Activated CD4-positive, alpha-beta T cell treated with anti-CD3 and anti-CD28 coated beads, Interleukin-2, amount 50 U/mL, for 16 hours (primary cell): ENCODE results near the gene LIPT2.
A peak's percentile ranks its signal among the peaks of the same experiment; 100 is the strongest.

ENCODE experiments used
- DNase-seq: peaks from one replicate; pipeline ENCODE4 v3.0.0-alpha.2; 2020

LIPT2 gene

GRCh38 chr11:74493791-74494630 lies 487 bp upstream of the LIPT2 start:
- no peak for DNase-seq

GRCh38 chr11:74492084-74492483 lies 1.4 kb downstream of the LIPT2 start:
- no peak for DNase-seq

GRCh38 chr11:74490941-74491340 lies 2.6 kb downstream of the LIPT2 start:
- DNase-seq, result no peak

- DNase-seq, result no peak
These were observed 5.6 kb downstream of the LIPT2 start for GRCh38 chr11:74487875-74488274.

- no peak for DNase-seq
These were observed 7.7 kb downstream of the LIPT2 start for GRCh38 chr11:74485868-74486267.

GRCh38 chr11:74480688-74481417 lies 12.7 kb downstream of the LIPT2 start:
- DNase-seq, result no peak

GRCh38 chr11:74479732-74480123 lies 13.8 kb downstream of the LIPT2 start:
- no peak for DNase-seq

- no peak for DNase-seq
These were observed 14.4 kb downstream of the LIPT2 start for GRCh38 chr11:74478877-74479731.

GRCh38 chr11:74476536-74476935 lies 17.0 kb downstream of the LIPT2 start:
- no peak for DNase-seq

- no peak for DNase-seq
These were observed 19.2 kb downstream of the LIPT2 start for GRCh38 chr11:74474316-74474715.

- DNase-seq, result no peak
These were observed 19.9 kb downstream of the LIPT2 start for GRCh38 chr11:74473382-74474173.

- DNase-seq, result peak; percentile 9
These were observed 21.7 kb downstream of the LIPT2 start for GRCh38 chr11:74471668-74472429.

- no peak for DNase-seq
These were observed 22.5 kb downstream of the LIPT2 start for GRCh38 chr11:74471037-74471436.

- DNase-seq, result no peak
These were observed 23.0 kb downstream of the LIPT2 start for GRCh38 chr11:74470526-74470925.

- no peak for DNase-seq
These were observed 24.6 kb downstream of the LIPT2 start for GRCh38 chr11:74468936-74469335.

- DNase-seq, result no peak
These were observed 25.0 kb downstream of the LIPT2 start for GRCh38 chr11:74468521-74468920.

- peak; percentile 22 for DNase-seq
These were observed 25.5 kb downstream of the LIPT2 start for GRCh38 chr11:74468058-74468457.

GRCh38 chr11:74466916-74467885 lies 26.3 kb downstream of the LIPT2 start, which contains the start of gene KCNE3:
Gene KCNE3 (minus strand): TSS chr11:74467549. CDS start chr11:74457563, 9,986 bp downstream.
- DNase-seq, result no peak

- no peak for DNase-seq
These were observed 28.2 kb downstream of the LIPT2 start for GRCh38 chr11:74465291-74465708.

GRCh38 chr11:74464746-74465145 lies 28.8 kb downstream of the LIPT2 start:
- DNase-seq, result no peak
